Measurements from ENCODE around the gene MST1.
"Not testable (repeated sequence)": the region's sequence is repeated elsewhere in the genome, so short reads cannot be mapped to it uniquely, and the experiment has no call there.

MST1 gene

GRCh38 chr3:49700453-49701128 lies 11.3 kb upstream of the MST1 start:
- no peak for DNase-seq

- no peak for DNase-seq
Measured at GRCh38 chr3:49700014-49700413, 10.7 kb upstream of the MST1 start.

GRCh38 chr3:49699281-49699979 lies 10.2 kb upstream of the MST1 start:
- no peak for DNase-seq

GRCh38 chr3:49695350-49696015 lies 6.2 kb upstream of the MST1 start:
- DNase-seq: not testable (repeated sequence)

- not testable (repeated sequence) for DNase-seq
Measured at GRCh38 chr3:49694409-49695070, 5.3 kb upstream of the MST1 start.

GRCh38 chr3:49691481-49691880 lies 2.2 kb upstream of the MST1 start:
- not testable (repeated sequence) for DNase-seq

- not testable (repeated sequence) for DNase-seq
Measured at GRCh38 chr3:49690856-49691255, 1.6 kb upstream of the MST1 start.

GRCh38 chr3:49689908-49690624 lies 792 bp upstream of the MST1 start:
- not testable (repeated sequence) for DNase-seq

- not testable (repeated sequence) for DNase-seq
Measured at GRCh38 chr3:49688338-49689045, 782 bp downstream of the MST1 start.

- not testable (repeated sequence) for DNase-seq
Measured at GRCh38 chr3:49687424-49687795, 1.9 kb downstream of the MST1 start.

- DNase-seq: not testable (repeated sequence)
Measured at GRCh38 chr3:49686769-49687423, 2.4 kb downstream of the MST1 start.

GRCh38 chr3:49686346-49686745 lies 2.9 kb downstream of the MST1 start:
- not testable (repeated sequence) for DNase-seq

- not testable (repeated sequence) for DNase-seq
Measured at GRCh38 chr3:49685846-49686245, 3.4 kb downstream of the MST1 start.

GRCh38 chr3:49685103-49685502 lies 4.2 kb downstream of the MST1 start:
- DNase-seq: not testable (repeated sequence)

- not testable (repeated sequence) for DNase-seq
Measured at GRCh38 chr3:49684453-49684852, 4.8 kb downstream of the MST1 start.

GRCh38 chr3:49683162-49683561 lies 6.1 kb downstream of the MST1 start:
- DNase-seq: no peak

GRCh38 chr3:49681543-49681942 lies 7.7 kb downstream of the MST1 start:
- DNase-seq: no peak

- DNase-seq: no peak
Measured at GRCh38 chr3:49681232-49681522, 8.1 kb downstream of the MST1 start.

- DNase-seq: no peak
Measured at GRCh38 chr3:49680493-49681231, 8.6 kb downstream of the MST1 start.

GRCh38 chr3:49675912-49676311 lies 13.4 kb downstream of the MST1 start:
- DNase-seq: no peak

- no peak for DNase-seq
Measured at GRCh38 chr3:49674497-49674983, 14.7 kb downstream of the MST1 start.
